Testis (tissue), 2 donors: ENCODE measurements around the gene MARK1.

Source experiments
- POLR2A ChIP-seq: fragments of 450-650 bp; IDR thresholded peaks from one replicate; pipeline ENCODE4 v1.6.1; 2017; ENCODE audit warnings: antibody characterized with exemption, mild to moderate bottlenecking, moderate library complexity
- TF ChIP-seq, protein P1 (sequence below), 3 experiments: fragments of 450-650 bp in 2 of 3; fragments of 200-600 bp in 1 of 3; sonication (generic) in 1 of 3; IDR thresholded peaks; one replicate each; pipeline ENCODE4 v1.5.1; 2016 to 2019; ENCODE audit warnings: antibody characterized with exemption in 3 of 3, mild to moderate bottlenecking in 2 of 3, moderate library complexity in 1 of 3

DNA sequence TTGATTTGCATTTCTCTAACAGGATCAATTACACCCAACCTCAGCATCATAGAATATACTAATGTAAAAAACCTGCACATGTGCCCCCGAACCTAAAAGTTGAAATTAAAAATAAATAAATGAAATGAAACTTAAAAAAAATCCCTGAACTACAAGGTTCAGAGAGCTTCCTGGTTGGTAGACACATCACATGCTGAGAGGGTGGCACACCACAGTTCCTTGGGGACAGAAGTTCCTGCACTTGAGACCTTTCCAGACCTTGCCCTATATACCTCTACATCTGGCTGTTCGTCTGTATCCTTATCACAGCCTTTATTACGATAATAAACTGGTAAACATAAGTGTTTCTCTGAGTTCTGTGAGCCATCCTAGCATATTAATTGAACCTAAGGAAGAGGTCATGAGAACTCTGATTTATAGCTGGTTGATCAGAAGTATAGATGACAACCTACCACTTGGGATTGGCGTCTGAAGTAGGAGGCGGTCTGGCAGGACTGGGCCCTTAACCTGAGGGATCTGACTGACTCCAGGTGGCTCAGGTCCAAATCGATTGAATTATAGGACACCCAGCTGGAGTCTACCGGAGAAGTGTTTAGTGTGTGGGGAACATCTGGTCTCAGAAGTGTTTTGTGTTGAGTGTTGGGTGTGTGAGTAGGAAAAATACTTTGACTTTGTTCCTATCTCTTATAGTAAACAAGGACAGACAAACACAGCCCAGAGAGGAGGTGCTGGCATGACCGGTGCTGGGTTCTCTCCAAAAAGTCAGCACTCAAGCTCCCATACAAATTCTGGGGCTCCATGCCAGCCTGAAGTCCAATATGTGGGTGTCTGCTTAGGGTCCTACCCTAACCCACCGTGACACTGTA, 181.2 kb downstream of the MARK1 start:
- TF ChIP-seq, protein P1, sequence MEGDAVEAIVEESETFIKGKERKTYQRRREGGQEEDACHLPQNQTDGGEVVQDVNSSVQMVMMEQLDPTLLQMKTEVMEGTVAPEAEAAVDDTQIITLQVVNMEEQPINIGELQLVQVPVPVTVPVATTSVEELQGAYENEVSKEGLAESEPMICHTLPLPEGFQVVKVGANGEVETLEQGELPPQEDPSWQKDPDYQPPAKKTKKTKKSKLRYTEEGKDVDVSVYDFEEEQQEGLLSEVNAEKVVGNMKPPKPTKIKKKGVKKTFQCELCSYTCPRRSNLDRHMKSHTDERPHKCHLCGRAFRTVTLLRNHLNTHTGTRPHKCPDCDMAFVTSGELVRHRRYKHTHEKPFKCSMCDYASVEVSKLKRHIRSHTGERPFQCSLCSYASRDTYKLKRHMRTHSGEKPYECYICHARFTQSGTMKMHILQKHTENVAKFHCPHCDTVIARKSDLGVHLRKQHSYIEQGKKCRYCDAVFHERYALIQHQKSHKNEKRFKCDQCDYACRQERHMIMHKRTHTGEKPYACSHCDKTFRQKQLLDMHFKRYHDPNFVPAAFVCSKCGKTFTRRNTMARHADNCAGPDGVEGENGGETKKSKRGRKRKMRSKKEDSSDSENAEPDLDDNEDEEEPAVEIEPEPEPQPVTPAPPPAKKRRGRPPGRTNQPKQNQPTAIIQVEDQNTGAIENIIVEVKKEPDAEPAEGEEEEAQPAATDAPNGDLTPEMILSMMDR (IDR thresholded peaks at IDR 0.05), result no peak
- no peak for TF ChIP-seq POLR2A
